Ovary (tissue), 3 donors: ENCODE results near the gene SGK1.

Experiments
- CTCF ChIP-seq, 3 donors: fragments of 450-650 bp in 2 of 3; fragments of 200-600 bp in 1 of 3; IDR thresholded peaks; one replicate each; pipeline versions ENCODE4 v1.5.1 to v1.8.0; 2016 to 2022; ENCODE audit warnings: antibody characterized with exemption in 3 of 3, mild to moderate bottlenecking in 1 of 3
- EP300 ChIP-seq: sonication (generic); formaldehyde crosslinking; IDR thresholded peaks from one replicate; pipeline ENCODE4 v1.6.1; 2017; ENCODE audit warnings: antibody characterized with exemption
- POLR2A ChIP-seq: fragments of 450-650 bp; IDR thresholded peaks from one replicate; pipeline ENCODE4 v1.6.1; 2017; ENCODE audit warnings: antibody characterized with exemption, mild to moderate bottlenecking, moderate library complexity
- donor health status: DM: no; HTN: no; CAD: no.

DNA sequence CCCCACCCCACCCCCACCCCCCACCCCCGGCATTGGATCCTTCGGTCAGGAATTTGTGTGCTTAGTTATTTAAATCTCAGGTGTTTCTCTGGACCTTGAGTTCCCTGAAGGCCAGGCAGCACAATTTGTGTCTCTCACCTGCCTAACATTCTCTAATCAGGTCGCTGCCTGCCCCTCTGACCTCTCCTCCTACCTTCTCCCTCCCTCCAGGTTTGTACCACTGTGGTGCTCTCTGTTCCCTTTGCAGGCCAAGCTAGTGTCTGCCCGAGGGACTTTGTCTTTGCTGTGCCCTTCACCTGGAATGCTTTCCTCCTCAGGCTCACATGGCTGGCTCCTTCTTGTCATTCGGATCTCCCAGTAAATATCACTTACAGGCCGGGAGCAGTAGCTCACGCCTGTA, 134.1 kb downstream of the SGK1 start:
- TF ChIP-seq CTCF (IDR thresholded peaks at IDR 0.05) (no peak), POLR2A (no peak), EP300 (no peak)
